SK-N-MC (cell line): ENCODE results near the gene DTYMK.

Experiments used
- EZH2 ChIP-seq: fragments of 200-600 bp; sonication (generic); IDR thresholded peaks from one replicate; pipeline ENCODE4 v1.6.1; 2017; ENCODE audit warnings: antibody characterized with exemption
- FOXP2 ChIP-seq: optimal IDR thresholded peaks from 2 replicates; pipeline ENCODE3; 2011; ENCODE audit warnings: mild to moderate bottlenecking, moderate library complexity; ENCODE audit not compliant: insufficient read depth; ENCODE audit errors: extremely low read length, control extremely low read depth
- POLR2AphosphoS5 ChIP-seq: IDR thresholded peaks from 2 replicates; pipeline ENCODE4 v1.6.1; 2012; ENCODE audit warnings: mild to moderate bottlenecking, low read depth, low read length, borderline replicate concordance

- no peak for TF ChIP-seq POLR2AphosphoS5
- no peak for TF ChIP-seq EZH2
- no peak for TF ChIP-seq FOXP2
Observed at GRCh38 chr2:241680044-241680443, 6.6 kb downstream of the DTYMK start.
